Measurements from ENCODE around the gene EIF2S2.

DNA sequence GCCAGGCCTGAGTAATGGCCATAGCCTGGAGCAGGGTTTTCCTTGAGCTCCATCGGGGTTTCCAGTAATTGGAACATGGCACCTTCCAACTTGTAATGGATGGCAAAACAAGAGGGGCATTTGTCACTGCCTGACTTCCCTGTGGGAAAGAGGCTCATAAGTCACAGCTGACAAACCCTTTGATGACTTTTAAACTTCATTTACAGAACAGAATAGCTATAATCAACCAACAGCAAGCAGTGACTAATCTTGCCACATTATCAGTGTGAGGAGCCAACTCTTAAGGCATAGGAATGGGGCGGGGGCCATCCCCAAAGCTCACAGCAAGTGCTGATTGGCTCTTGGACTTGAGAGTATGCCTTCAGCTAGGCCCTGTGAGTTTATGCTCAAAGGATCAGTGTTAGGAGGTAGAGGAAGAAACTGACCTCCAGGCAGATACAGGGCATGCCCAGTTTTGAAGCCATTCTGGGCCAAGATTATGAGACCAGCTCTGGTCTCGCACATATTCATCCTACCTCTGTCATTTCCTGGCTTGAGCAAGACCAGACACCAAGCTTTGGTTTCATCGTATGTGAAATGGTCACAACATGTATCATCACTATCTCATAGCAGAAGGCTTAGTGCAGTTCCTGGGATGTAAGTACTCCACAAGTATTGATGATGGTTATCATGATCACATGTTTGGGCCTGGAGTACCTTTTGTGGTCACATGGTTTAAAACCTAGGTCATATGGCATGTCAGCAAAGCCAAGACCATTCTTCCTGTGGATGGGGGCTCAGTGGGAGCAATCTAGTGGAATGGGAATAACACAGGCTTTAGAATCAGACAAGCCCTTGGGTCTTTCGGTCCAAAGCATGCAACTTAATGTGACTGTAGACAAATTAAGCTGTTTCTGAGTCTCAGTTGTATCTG lies 49.2 kb downstream of the EIF2S2 start:
- TF ChIP-seq, protein P1, sequence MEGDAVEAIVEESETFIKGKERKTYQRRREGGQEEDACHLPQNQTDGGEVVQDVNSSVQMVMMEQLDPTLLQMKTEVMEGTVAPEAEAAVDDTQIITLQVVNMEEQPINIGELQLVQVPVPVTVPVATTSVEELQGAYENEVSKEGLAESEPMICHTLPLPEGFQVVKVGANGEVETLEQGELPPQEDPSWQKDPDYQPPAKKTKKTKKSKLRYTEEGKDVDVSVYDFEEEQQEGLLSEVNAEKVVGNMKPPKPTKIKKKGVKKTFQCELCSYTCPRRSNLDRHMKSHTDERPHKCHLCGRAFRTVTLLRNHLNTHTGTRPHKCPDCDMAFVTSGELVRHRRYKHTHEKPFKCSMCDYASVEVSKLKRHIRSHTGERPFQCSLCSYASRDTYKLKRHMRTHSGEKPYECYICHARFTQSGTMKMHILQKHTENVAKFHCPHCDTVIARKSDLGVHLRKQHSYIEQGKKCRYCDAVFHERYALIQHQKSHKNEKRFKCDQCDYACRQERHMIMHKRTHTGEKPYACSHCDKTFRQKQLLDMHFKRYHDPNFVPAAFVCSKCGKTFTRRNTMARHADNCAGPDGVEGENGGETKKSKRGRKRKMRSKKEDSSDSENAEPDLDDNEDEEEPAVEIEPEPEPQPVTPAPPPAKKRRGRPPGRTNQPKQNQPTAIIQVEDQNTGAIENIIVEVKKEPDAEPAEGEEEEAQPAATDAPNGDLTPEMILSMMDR (IDR thresholded peaks at IDR 0.05): no peak
- no peak for TF ChIP-seq POLR2A (IDR thresholded peaks at IDR 0.05)
